ENCODE results near the gene NCOA7. TPM values are rescaled to one million over a fixed set of nuclear protein-coding genes. Genes with fewer than 3 reads are reported as not detected.
A peak's percentile ranks its signal among the peaks of the same experiment; 100 is the strongest.

NCOA7 gene
- total RNA-seq, 1 experiment from 2014 or later = 37.3 TPM

GRCh38 chr6:125791151-125791819 lies 525 bp downstream of the NCOA7 start:
- DNase-seq (ENCODE audit: low read depth, low spot score) (peak; percentile 66), ATAC-seq (peak; percentile 63)
- no peaks in the 10 kb centered on the region; the same call in 1 of the 2 replicates for H3K36me3 ChIP-seq (ENCODE audit: control insufficient read depth, insufficient read depth, low read length)
- H3K27me3 ChIP-seq (ENCODE audit: control insufficient read depth, insufficient read depth, low read length) = no peaks in the 10 kb centered on the region
- no peak for TF ChIP-seq SIN3A (IDR thresholded peaks at IDR 0.05; ENCODE audit: borderline replicate concordance, insufficient read depth, low read depth, low read length)
- TF ChIP-seq POLR2AphosphoS5 (IDR thresholded peaks at IDR 0.05; ENCODE audit: low read depth, low read length) = no peak
- TF ChIP-seq CTCF (IDR thresholded peaks at IDR 0.05) = peak; percentile 91
- no peak for TF ChIP-seq REST (IDR thresholded peaks at IDR 0.05; ENCODE audit: insufficient read depth in 1 of 2, low read depth in 2 of 2, low read length in 1 of 2)
- H3K27ac ChIP-seq (ENCODE audit: low read length) = peak overlapping the region; percentile 98
- H3K4me1 ChIP-seq (ENCODE audit: control insufficient read depth, insufficient read depth, low read length) = peaks cover 39% of the 10 kb centered on the region
- intact Hi-C loops (cut with micrococcal nuclease; ENCODE audit: unreplicated experiment) (loop anchor here (2.0 kb wide), 1 partner anchor 62 kb away; no protein-coding TSS in a partner anchor), in situ Hi-C loops (cut with HindIII; ENCODE audit: low pct_unique_long_range_greater_than_20kb, low sequenced_read_pairs) (no loop called here)
- CTCF ChIA-PET = interaction anchor here (0.7 to 3.0 kb wide), 7 partner anchors 21 to 183 kb away, joined by 3 to 14 read pairs (median 5); partner anchors contain the start of gene HINT3
- POLR2A ChIA-PET = interaction anchor here (1.0 to 1.3 kb wide), 3 partner anchors 147 to 183 kb away, joined by 3 to 7 read pairs (median 3); no protein-coding TSS in a partner anchor
- H3K9me3 ChIP-seq (ENCODE audit: control insufficient read depth, insufficient read depth, low read depth, low read length) = no peaks in the 10 kb centered on the region
- H3K4me3 ChIP-seq (ENCODE audit: low read depth in 2 of 2, low read length in 2 of 2) = peak overlapping the region; percentile 75 to 96
- BruUV-seq (replicated peaks) = no TSS peak

GRCh38 chr6:125791820-125792165 lies 1.0 kb downstream of the NCOA7 start:
- H3K9me3 ChIP-seq (ENCODE audit: control insufficient read depth, insufficient read depth, low read depth, low read length) = no peaks in the 10 kb centered on the region
- peak overlapping the region; percentile 75 to 96 for H3K4me3 ChIP-seq (ENCODE audit: low read depth in 2 of 2, low read length in 2 of 2)
- H3K4me1 ChIP-seq (ENCODE audit: control insufficient read depth, insufficient read depth, low read length) = peaks cover 39% of the 10 kb centered on the region
- intact Hi-C loops (cut with micrococcal nuclease; ENCODE audit: unreplicated experiment) = loop anchor here (2.0 kb wide), 1 partner anchor 61 kb away; no protein-coding TSS in a partner anchor
- no peaks in the 10 kb centered on the region for H3K27me3 ChIP-seq (ENCODE audit: control insufficient read depth, insufficient read depth, low read length)
- POLR2A ChIA-PET = interaction anchor here (1.1 kb wide), 1 partner anchor 152 kb away, joined by 3 read pairs; no protein-coding TSS in a partner anchor
- H3K36me3 ChIP-seq (ENCODE audit: control insufficient read depth, insufficient read depth, low read length) = no peaks in the 10 kb centered on the region; the same call in 1 of the 2 replicates
- DNase-seq (ENCODE audit: low read depth, low spot score) = no peak
- no peak for ATAC-seq
- H3K27ac ChIP-seq (ENCODE audit: low read length) = peak overlapping the region; percentile 98
- in situ Hi-C loops (cut with HindIII; ENCODE audit: low pct_unique_long_range_greater_than_20kb, low sequenced_read_pairs) = no loop called here
- CTCF ChIA-PET = interaction anchor here (0.7 to 3.0 kb wide), 5 partner anchors 27 to 183 kb away, joined by 3 to 10 read pairs (median 4); no protein-coding TSS in a partner anchor
- TF ChIP-seq REST (IDR thresholded peaks at IDR 0.05; ENCODE audit: insufficient read depth in 1 of 2, low read depth in 2 of 2, low read length in 1 of 2) (no peak), CTCF (IDR thresholded peaks at IDR 0.05) (peak; percentile 50)
- TSS peak; percentile 49 for BruUV-seq (replicated peaks)

Measured in Panc1 (cell line).